Type B pancreatic cell (in vitro differentiated cells): Measurements from ENCODE around the gene IQSEC1. TPM values are rescaled to one million over a fixed set of nuclear protein-coding genes. Genes with fewer than 3 reads are reported as not detected.

Experiments
- DNase-seq: peaks from one replicate; pipeline ENCODE4 v3.0.0; 2021; ENCODE audit warnings: mixed read lengths; ENCODE audit not compliant: unreplicated experiment; ENCODE audit errors: extremely low spot score
- H3K27ac Mint-ChIP-seq: 2 replicates; pipeline ENCODE4 v1.8.0; 2021; ENCODE audit warnings: mild to moderate bottlenecking, mixed read lengths
- H3K27me3 Mint-ChIP-seq: 2 replicates; pipeline ENCODE4 v1.8.0; 2021; ENCODE audit warnings: mixed read lengths
- H3K36me3 Mint-ChIP-seq: 2 replicates; pipeline ENCODE4 v1.8.0; 2021; ENCODE audit warnings: mixed read lengths
- H3K4me1 Mint-ChIP-seq: one replicate; pipeline ENCODE4 v1.8.0; 2021; ENCODE audit warnings: mixed read lengths; ENCODE audit not compliant: unreplicated experiment
- H3K4me3 Mint-ChIP-seq: 2 replicates; pipeline ENCODE4 v1.8.0; 2021; ENCODE audit warnings: mild to moderate bottlenecking, mixed read lengths
- H3K9me3 Mint-ChIP-seq: 2 replicates; pipeline ENCODE4 v1.8.0; 2021; ENCODE audit warnings: mixed read lengths
- CTCF ChIP-seq: fragments of 200-600 bp; sonication (generic); conservative IDR thresholded peaks from 2 replicates; pipeline ENCODE4 v1.5.0; 2021; ENCODE audit warnings: antibody characterized with exemption, mild to moderate bottlenecking
- total RNA-seq: library from RNA; stranded (reverse); gene quantifications from 2 replicates; pipeline ENCODE4 v1.2.1, GENCODE V29; 2021; ENCODE audit warnings: low replicate concordance

IQSEC1 gene
- total RNA-seq, 1 donor from 2014 or later: 33.1 TPM

- Mint-ChIP-seq H3K9me3 (no peaks in the 10 kb centered on the region), H3K4me1 (no peaks in the 10 kb centered on the region), H3K27ac (no peak overlapping the region), H3K36me3 (no peaks in the 10 kb centered on the region), H3K4me3 (no peak overlapping the region), H3K27me3 (peaks cover 56% of the 10 kb centered on the region)
- DNase-seq: no peak
- no peak for TF ChIP-seq CTCF
These were observed 1.0 kb downstream of the IQSEC1 start for GRCh38 chr3:13072239-13072599.

GRCh38 chr3:13071695-13072094 lies 1.5 kb downstream of the IQSEC1 start:
- H3K4me1 Mint-ChIP-seq: no peaks in the 10 kb centered on the region
- H3K4me3 Mint-ChIP-seq: no peak overlapping the region
- H3K36me3 Mint-ChIP-seq: no peaks in the 10 kb centered on the region
- no peak for TF ChIP-seq CTCF
- H3K9me3 Mint-ChIP-seq: no peaks in the 10 kb centered on the region
- peaks cover 51% of the 10 kb centered on the region for H3K27me3 Mint-ChIP-seq
- H3K27ac Mint-ChIP-seq: no peak overlapping the region
- no peak for DNase-seq

- H3K27ac Mint-ChIP-seq: no peak overlapping the region
- no peak for DNase-seq
- H3K27me3 Mint-ChIP-seq: peaks cover 40% of the 10 kb centered on the region
- no peaks in the 10 kb centered on the region for H3K9me3 Mint-ChIP-seq
- TF ChIP-seq CTCF: no peak
- no peaks in the 10 kb centered on the region for H3K4me1 Mint-ChIP-seq
- no peaks in the 10 kb centered on the region for H3K36me3 Mint-ChIP-seq
- H3K4me3 Mint-ChIP-seq: no peak overlapping the region
These were observed 2.7 kb downstream of the IQSEC1 start for GRCh38 chr3:13070391-13071070.

- Mint-ChIP-seq H3K4me1 (no peaks in the 10 kb centered on the region), H3K27me3 (peaks cover 29% of the 10 kb centered on the region), H3K9me3 (no peaks in the 10 kb centered on the region), H3K27ac (no peak overlapping the region), H3K36me3 (no peaks in the 10 kb centered on the region), H3K4me3 (no peak overlapping the region)
- TF ChIP-seq CTCF: no peak
- DNase-seq: no peak
These were observed 3.7 kb downstream of the IQSEC1 start for GRCh38 chr3:13069495-13069894.

GRCh38 chr3:13068269-13069010 lies 4.8 kb downstream of the IQSEC1 start:
- TF ChIP-seq CTCF: no peak
- no peaks in the 10 kb centered on the region for H3K36me3 Mint-ChIP-seq
- no peaks in the 10 kb centered on the region for H3K4me1 Mint-ChIP-seq
- H3K27me3 Mint-ChIP-seq: peaks cover 19% of the 10 kb centered on the region
- H3K9me3 Mint-ChIP-seq: no peaks in the 10 kb centered on the region
- DNase-seq: no peak
- no peak overlapping the region for H3K4me3 Mint-ChIP-seq
- H3K27ac Mint-ChIP-seq: no peak overlapping the region
